Measurements from ENCODE around the gene SORCS1. TPM values are rescaled to one million over a fixed set of nuclear protein-coding genes. Genes with fewer than 3 reads are reported as not detected.

Gene SORCS1
- total and polyA plus RNA-seq, 4 donors = 0.04 to 3.5 (median 0.05) TPM

DNA sequence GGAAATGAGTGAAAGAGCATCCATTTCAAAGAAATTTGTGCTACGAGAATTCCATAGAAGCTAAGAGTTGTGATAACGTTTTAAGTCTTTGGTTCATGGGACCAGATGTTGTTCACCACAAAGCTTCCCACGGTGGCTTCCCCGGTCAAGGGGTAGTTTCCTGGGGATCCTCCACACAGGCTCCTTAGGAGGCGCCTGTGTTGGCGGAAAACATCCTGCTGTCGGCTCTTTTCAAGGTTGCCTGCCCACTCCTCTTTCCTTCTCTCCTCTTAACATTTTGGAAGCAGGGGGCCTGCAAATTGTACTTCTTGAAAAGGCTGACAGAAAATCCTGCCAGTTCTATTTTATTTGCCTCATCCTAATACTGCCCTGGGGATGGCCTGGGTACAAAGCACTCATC lies 398.6 kb downstream of the SORCS1 start:
- Histone ChIP-seq H3K27ac (ENCODE audit: low read depth in 1 of 2, low read length in 1 of 2) (no peak overlapping the region), H3K4me1 (ENCODE audit: control insufficient read depth in 5 of 5, insufficient read depth in 5 of 5, low read length in 5 of 5) (no peaks in the 10 kb centered on the region), H3K27me3 (ENCODE audit: control insufficient read depth in 3 of 3, insufficient read depth in 3 of 3, low read length in 2 of 3) (no peaks in the 10 kb centered on the region), H3K9ac (ENCODE audit: insufficient read depth in 1 of 2, low read length in 2 of 2) (no peak overlapping the region), H3K9me3 (ENCODE audit: control insufficient read depth in 4 of 4, insufficient read depth in 3 of 4, low read length in 3 of 4) (no peaks in the 10 kb centered on the region), H3K4me3 (no peak overlapping the region), H3K36me3 (ENCODE audit: control insufficient read depth in 4 of 4, insufficient read depth in 4 of 4, low read length in 4 of 4) (no peaks in the 10 kb centered on the region)
- WGBS, 2 donors = 65 to 80% methylated on average over 7 of the region's 7 CpGs
- ATAC-seq (ENCODE audit: insufficient read depth, low FRiP score) = no peak
- DNase-seq = no peak
- TF ChIP-seq, protein P1, sequence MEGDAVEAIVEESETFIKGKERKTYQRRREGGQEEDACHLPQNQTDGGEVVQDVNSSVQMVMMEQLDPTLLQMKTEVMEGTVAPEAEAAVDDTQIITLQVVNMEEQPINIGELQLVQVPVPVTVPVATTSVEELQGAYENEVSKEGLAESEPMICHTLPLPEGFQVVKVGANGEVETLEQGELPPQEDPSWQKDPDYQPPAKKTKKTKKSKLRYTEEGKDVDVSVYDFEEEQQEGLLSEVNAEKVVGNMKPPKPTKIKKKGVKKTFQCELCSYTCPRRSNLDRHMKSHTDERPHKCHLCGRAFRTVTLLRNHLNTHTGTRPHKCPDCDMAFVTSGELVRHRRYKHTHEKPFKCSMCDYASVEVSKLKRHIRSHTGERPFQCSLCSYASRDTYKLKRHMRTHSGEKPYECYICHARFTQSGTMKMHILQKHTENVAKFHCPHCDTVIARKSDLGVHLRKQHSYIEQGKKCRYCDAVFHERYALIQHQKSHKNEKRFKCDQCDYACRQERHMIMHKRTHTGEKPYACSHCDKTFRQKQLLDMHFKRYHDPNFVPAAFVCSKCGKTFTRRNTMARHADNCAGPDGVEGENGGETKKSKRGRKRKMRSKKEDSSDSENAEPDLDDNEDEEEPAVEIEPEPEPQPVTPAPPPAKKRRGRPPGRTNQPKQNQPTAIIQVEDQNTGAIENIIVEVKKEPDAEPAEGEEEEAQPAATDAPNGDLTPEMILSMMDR (IDR thresholded peaks at IDR 0.05; ENCODE audit: control extremely low read depth, extremely low read depth) = no peak

DNA sequence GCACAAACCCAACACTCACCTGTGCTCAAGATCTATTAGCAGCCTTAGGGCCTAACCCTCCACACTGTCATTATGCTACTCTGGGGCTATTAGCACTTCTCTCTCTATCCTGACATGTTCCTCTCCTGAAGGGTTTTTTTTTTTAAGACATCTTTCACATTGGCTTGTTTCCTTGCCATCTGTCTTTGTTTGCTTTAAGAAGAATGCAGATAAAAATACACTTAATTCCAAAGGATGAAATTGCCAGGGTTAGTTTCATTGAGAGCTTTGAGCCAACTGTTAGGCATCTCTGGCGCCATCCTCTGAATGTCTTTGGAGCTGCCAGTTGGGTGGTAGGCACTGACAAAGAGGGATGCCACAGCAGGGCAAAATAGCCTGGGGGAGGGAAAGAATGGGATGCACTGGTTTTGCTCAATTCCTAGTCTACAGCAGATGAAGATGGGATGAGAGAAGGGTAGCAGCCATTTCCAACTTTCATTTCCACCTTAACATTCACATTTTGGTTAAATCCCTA lies 399.2 kb downstream of the SORCS1 start:
- H3K36me3 ChIP-seq (ENCODE audit: control insufficient read depth in 4 of 4, insufficient read depth in 4 of 4, low read length in 4 of 4) = no peaks in the 10 kb centered on the region
- no peak overlapping the region for H3K4me3 ChIP-seq
- WGBS, 2 donors = 85 to 88% methylated on average over 1 of the region's 1 CpG
- ATAC-seq (ENCODE audit: insufficient read depth, low FRiP score) (no peak), DNase-seq (no peak)
- TF ChIP-seq, protein P1 (IDR thresholded peaks at IDR 0.05; ENCODE audit: control extremely low read depth, extremely low read depth) = no peak
- no peaks in the 10 kb centered on the region for H3K27me3 ChIP-seq (ENCODE audit: control insufficient read depth in 3 of 3, insufficient read depth in 3 of 3, low read length in 2 of 3)
- no peaks in the 10 kb centered on the region for H3K9me3 ChIP-seq (ENCODE audit: control insufficient read depth in 4 of 4, insufficient read depth in 3 of 4, low read length in 3 of 4)
- H3K9ac ChIP-seq (ENCODE audit: insufficient read depth in 1 of 2, low read length in 2 of 2) = no peak overlapping the region
- H3K4me1 ChIP-seq (ENCODE audit: control insufficient read depth in 5 of 5, insufficient read depth in 5 of 5, low read length in 5 of 5) = no peaks in the 10 kb centered on the region
- H3K27ac ChIP-seq (ENCODE audit: low read depth in 1 of 2, low read length in 1 of 2) = no peak overlapping the region

- TF ChIP-seq, protein P1 (IDR thresholded peaks at IDR 0.05; ENCODE audit: control extremely low read depth, extremely low read depth) = no peak
- DNase-seq = no peak
- no peaks in the 10 kb centered on the region for H3K36me3 ChIP-seq (ENCODE audit: control insufficient read depth in 4 of 4, insufficient read depth in 4 of 4, low read length in 4 of 4)
- no peak for ATAC-seq (ENCODE audit: insufficient read depth, low FRiP score)
- H3K27me3 ChIP-seq (ENCODE audit: control insufficient read depth in 3 of 3, insufficient read depth in 3 of 3, low read length in 2 of 3) = no peaks in the 10 kb centered on the region
- no peak overlapping the region for H3K4me3 ChIP-seq
- WGBS, 2 donors = 94 to 95% methylated on average over 6 of the region's 6 CpGs
- H3K9ac ChIP-seq (ENCODE audit: insufficient read depth in 1 of 2, low read length in 2 of 2) = no peak overlapping the region
- H3K4me1 ChIP-seq (ENCODE audit: control insufficient read depth in 5 of 5, insufficient read depth in 5 of 5, low read length in 5 of 5) = no peaks in the 10 kb centered on the region
- H3K27ac ChIP-seq (ENCODE audit: low read depth in 1 of 2, low read length in 1 of 2) = no peak overlapping the region
- H3K9me3 ChIP-seq (ENCODE audit: control insufficient read depth in 4 of 4, insufficient read depth in 3 of 4, low read length in 3 of 4) = no peaks in the 10 kb centered on the region
Observed at GRCh38 chr10:106764360-106764759, 400.1 kb downstream of the SORCS1 start.

- TF ChIP-seq, protein P1 (IDR thresholded peaks at IDR 0.05; ENCODE audit: control extremely low read depth, extremely low read depth) = no peak
- Histone ChIP-seq H3K36me3 (ENCODE audit: control insufficient read depth in 4 of 4, insufficient read depth in 4 of 4, low read length in 4 of 4) (no peaks in the 10 kb centered on the region), H3K4me1 (ENCODE audit: control insufficient read depth in 5 of 5, insufficient read depth in 5 of 5, low read length in 5 of 5) (no peaks in the 10 kb centered on the region), H3K27me3 (ENCODE audit: control insufficient read depth in 3 of 3, insufficient read depth in 3 of 3, low read length in 2 of 3) (no peaks in the 10 kb centered on the region), H3K9ac (ENCODE audit: insufficient read depth in 1 of 2, low read length in 2 of 2) (no peak overlapping the region), H3K4me3 (no peak overlapping the region), H3K9me3 (ENCODE audit: control insufficient read depth in 4 of 4, insufficient read depth in 3 of 4, low read length in 3 of 4) (no peaks in the 10 kb centered on the region), H3K27ac (ENCODE audit: low read depth in 1 of 2, low read length in 1 of 2) (no peak overlapping the region)
- ATAC-seq (ENCODE audit: insufficient read depth, low FRiP score) (no peak), DNase-seq (peak in 1 of 3 donors; percentile 18)
- WGBS, 2 donors = 69 to 77% methylated on average over 4 of the region's 4 CpGs
Observed at GRCh38 chr10:106761906-106762305, 402.6 kb downstream of the SORCS1 start.

Measured in lung (tissue), 12 donors.